Measurements from ENCODE around the gene MR1. TPM values are rescaled to one million over a fixed set of nuclear protein-coding genes. Genes with fewer than 3 reads are reported as not detected.

The MR1 gene
- total and polyA plus RNA-seq, 9 of the 15 experiments (the other 6 are each of a cell fraction or from before 2014, with no cell fraction given), result 9.7 to 21.7 (median 15.6) TPM

DNA sequence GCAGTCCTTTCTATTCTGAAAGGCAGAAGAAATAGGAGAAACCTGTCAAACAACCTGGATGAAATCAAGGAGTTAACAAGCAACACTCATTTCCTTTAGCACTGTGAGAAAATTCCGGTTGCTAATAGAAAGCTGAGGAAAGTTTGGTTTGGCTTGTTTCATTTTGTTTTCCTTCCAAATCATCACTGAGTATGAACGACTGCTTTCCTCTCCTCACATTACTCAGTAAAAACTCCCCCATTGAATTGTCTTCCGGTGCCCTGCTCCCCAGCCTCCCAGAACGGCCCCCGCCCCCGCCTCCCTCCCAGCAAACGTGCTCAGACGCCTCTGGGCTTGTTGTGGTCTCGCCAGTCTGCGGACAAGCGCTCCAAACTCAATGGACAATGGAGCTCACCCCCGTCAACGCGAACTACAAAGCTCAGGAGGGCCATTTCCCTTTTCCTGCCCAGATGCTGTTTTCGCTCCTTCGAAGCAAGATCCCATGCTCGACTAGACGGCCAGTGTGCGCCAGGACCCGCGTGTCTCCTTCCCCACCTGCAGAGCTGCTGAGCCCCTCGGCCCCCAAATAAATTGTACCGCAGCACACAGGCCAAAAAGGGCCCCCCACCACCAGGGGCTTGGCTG is 11.9 kb upstream of the MR1 start (continued):
- TF ChIP-seq THRB (CRISPR knock-in tag; conservative IDR thresholded peaks at IDR 0.05) (0 out of 2 replicates have a peak, but pooled peaks have one; percentile 60), TEAD1 (CRISPR knock-in tag; IDR thresholded peaks at IDR 0.05) (no peak), CHD4 (IDR thresholded peaks at IDR 0.05; ENCODE audit: insufficient read depth, insufficient replicate concordance, low read depth, low read length, poor library complexity, severe bottlenecking) (no peak), NFE2L1 (tag; IDR thresholded peaks at IDR 0.05; ENCODE audit: borderline replicate concordance, low read depth) (no peak), ZNF717 (CRISPR knock-in tag; IDR thresholded peaks at IDR 0.05) (no peak), PML (IDR thresholded peaks at IDR 0.05; ENCODE audit: low read length) (no peak; the same call in 1 of the 2 replicates), EHMT2 (IDR thresholded peaks at IDR 0.05) (no peak), ZNF764 (CRISPR knock-in tag; IDR thresholded peaks at IDR 0.05; ENCODE audit: low read depth) (no peak), U2AF2 (optimal IDR thresholded peaks at IDR 0.05; ENCODE audit: low read depth, low read length) (no peak), SOX6 (IDR thresholded peaks at IDR 0.05) (peak; percentile 72), ZNF311 (CRISPR knock-in tag; IDR thresholded peaks at IDR 0.05) (no peak), E2F6 (IDR thresholded peaks at IDR 0.05; ENCODE audit: borderline replicate concordance in 1 of 2, extremely low read depth in 1 of 2, insufficient read depth in 1 of 2, insufficient read length in 1 of 2, low read depth in 1 of 2, low read length in 1 of 2, poor library complexity in 1 of 2, severe bottlenecking in 1 of 2) (no peak)
- TF ChIP-seq, protein P1, sequence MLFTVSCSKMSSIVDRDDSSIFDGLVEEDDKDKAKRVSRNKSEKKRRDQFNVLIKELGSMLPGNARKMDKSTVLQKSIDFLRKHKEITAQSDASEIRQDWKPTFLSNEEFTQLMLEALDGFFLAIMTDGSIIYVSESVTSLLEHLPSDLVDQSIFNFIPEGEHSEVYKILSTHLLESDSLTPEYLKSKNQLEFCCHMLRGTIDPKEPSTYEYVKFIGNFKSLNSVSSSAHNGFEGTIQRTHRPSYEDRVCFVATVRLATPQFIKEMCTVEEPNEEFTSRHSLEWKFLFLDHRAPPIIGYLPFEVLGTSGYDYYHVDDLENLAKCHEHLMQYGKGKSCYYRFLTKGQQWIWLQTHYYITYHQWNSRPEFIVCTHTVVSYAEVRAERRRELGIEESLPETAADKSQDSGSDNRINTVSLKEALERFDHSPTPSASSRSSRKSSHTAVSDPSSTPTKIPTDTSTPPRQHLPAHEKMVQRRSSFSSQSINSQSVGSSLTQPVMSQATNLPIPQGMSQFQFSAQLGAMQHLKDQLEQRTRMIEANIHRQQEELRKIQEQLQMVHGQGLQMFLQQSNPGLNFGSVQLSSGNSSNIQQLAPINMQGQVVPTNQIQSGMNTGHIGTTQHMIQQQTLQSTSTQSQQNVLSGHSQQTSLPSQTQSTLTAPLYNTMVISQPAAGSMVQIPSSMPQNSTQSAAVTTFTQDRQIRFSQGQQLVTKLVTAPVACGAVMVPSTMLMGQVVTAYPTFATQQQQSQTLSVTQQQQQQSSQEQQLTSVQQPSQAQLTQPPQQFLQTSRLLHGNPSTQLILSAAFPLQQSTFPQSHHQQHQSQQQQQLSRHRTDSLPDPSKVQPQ (CRISPR knock-in tag; IDR thresholded peaks at IDR 0.05; ENCODE audit: borderline replicate concordance), result no peak
